ENCODE data around the gene DTX1.

Gene DTX1

GRCh38 chr12:113073586-113073985, 17.1 kb downstream of the DTX1 start:
- no peaks in the 10 kb centered on the region for H3K36me3 ChIP-seq (ENCODE audit: insufficient read depth)
- H3K9ac ChIP-seq: no peak overlapping the region
- no peak overlapping the region; the same call in 1 of the 2 replicates for H3K4me2 ChIP-seq
- TF ChIP-seq, protein P1, sequence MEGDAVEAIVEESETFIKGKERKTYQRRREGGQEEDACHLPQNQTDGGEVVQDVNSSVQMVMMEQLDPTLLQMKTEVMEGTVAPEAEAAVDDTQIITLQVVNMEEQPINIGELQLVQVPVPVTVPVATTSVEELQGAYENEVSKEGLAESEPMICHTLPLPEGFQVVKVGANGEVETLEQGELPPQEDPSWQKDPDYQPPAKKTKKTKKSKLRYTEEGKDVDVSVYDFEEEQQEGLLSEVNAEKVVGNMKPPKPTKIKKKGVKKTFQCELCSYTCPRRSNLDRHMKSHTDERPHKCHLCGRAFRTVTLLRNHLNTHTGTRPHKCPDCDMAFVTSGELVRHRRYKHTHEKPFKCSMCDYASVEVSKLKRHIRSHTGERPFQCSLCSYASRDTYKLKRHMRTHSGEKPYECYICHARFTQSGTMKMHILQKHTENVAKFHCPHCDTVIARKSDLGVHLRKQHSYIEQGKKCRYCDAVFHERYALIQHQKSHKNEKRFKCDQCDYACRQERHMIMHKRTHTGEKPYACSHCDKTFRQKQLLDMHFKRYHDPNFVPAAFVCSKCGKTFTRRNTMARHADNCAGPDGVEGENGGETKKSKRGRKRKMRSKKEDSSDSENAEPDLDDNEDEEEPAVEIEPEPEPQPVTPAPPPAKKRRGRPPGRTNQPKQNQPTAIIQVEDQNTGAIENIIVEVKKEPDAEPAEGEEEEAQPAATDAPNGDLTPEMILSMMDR (conservative IDR thresholded peaks at IDR 0.05; ENCODE audit: low read depth, low read length): no peak
- H3K4me3 ChIP-seq (IDR thresholded peaks at IDR 0.05; ENCODE audit: insufficient read depth, low read depth, low read length): no peak overlapping the region
- H3K27ac ChIP-seq: peak overlapping the region; percentile 89; the same call in 1 of the 2 replicates
- no peaks in the 10 kb centered on the region for H3K27me3 ChIP-seq (ENCODE audit: insufficient read depth, low read depth)
- no peaks in the 10 kb centered on the region for H3K79me2 ChIP-seq (ENCODE audit: insufficient read depth, low read depth)
- no peak overlapping the region for H2AFZ ChIP-seq (ENCODE audit: low read depth)
- H4K20me1 ChIP-seq (ENCODE audit: insufficient read depth): no peaks in the 10 kb centered on the region
- H3K4me1 ChIP-seq (ENCODE audit: low read depth, poor library complexity, severe bottlenecking): peaks cover 53% of the 10 kb centered on the region

DNA sequence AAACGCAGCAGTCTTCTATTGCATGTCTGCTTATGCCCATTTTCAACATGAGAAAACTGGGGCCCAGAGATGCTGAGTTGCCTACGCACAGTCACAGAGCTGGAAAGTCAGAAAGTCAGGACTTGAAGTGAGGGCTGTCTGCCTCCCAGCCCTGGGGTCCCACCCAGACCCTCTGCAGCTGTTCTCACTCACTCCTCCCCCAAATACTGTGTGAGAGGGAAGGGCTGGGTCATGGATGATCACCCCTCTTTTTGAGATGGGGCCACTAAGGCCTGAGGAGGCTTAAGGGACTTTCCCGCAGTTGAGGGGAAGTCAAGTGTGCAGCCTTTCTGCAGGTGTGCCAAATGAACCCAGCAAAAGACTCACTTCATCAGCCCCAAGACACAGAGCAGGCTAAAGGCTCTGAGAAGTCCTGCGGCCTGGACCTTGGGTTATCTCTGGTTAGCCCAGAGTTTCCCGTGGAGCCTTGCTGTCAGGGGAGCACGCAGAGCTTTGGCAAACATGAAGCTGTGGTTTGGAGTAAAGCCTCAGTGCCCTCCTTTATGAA, 18.7 kb downstream of the DTX1 start:
- no peak overlapping the region for H2AFZ ChIP-seq (ENCODE audit: low read depth)
- peak overlapping the region; percentile 36; the same call in 1 of the 2 replicates for H3K9ac ChIP-seq
- H3K27ac ChIP-seq: peak overlapping the region; percentile 89
- H3K27me3 ChIP-seq (ENCODE audit: insufficient read depth, low read depth): no peaks in the 10 kb centered on the region
- peak overlapping the region; percentile 73 for H3K4me2 ChIP-seq
- peaks cover 69% of the 10 kb centered on the region for H3K4me1 ChIP-seq (ENCODE audit: low read depth, poor library complexity, severe bottlenecking)
- TF ChIP-seq, protein P1 (conservative IDR thresholded peaks at IDR 0.05; ENCODE audit: low read depth, low read length): no peak
- H3K36me3 ChIP-seq (ENCODE audit: insufficient read depth): no peaks in the 10 kb centered on the region
- no peak overlapping the region for H3K4me3 ChIP-seq (IDR thresholded peaks at IDR 0.05; ENCODE audit: insufficient read depth, low read depth, low read length)
- H3K79me2 ChIP-seq (ENCODE audit: insufficient read depth, low read depth): no peaks in the 10 kb centered on the region
- H4K20me1 ChIP-seq (ENCODE audit: insufficient read depth): no peaks in the 10 kb centered on the region

- Histone ChIP-seq H3K4me3 (IDR thresholded peaks at IDR 0.05; ENCODE audit: insufficient read depth, low read depth, low read length) (no peak overlapping the region), H3K79me2 (ENCODE audit: insufficient read depth, low read depth) (no peaks in the 10 kb centered on the region), H3K27me3 (ENCODE audit: insufficient read depth, low read depth) (no peaks in the 10 kb centered on the region), H3K27ac (no peak overlapping the region), H3K4me1 (ENCODE audit: low read depth, poor library complexity, severe bottlenecking) (peaks cover 84% of the 10 kb centered on the region), H3K4me2 (no peak overlapping the region), H3K36me3 (ENCODE audit: insufficient read depth) (no peaks in the 10 kb centered on the region), H4K20me1 (ENCODE audit: insufficient read depth) (no peaks in the 10 kb centered on the region), H2AFZ (ENCODE audit: low read depth) (no peak overlapping the region), H3K9ac (no peak overlapping the region)
- TF ChIP-seq, protein P1 (conservative IDR thresholded peaks at IDR 0.05; ENCODE audit: low read depth, low read length): no peak
These were observed 20.7 kb downstream of the DTX1 start for GRCh38 chr12:113077057-113077858.

- Histone ChIP-seq H3K4me3 (IDR thresholded peaks at IDR 0.05; ENCODE audit: insufficient read depth, low read depth, low read length) (no peak overlapping the region), H3K9ac (no peak overlapping the region), H3K27ac (no peak overlapping the region), H3K36me3 (ENCODE audit: insufficient read depth) (no peaks in the 10 kb centered on the region), H4K20me1 (ENCODE audit: insufficient read depth) (no peaks in the 10 kb centered on the region), H3K27me3 (ENCODE audit: insufficient read depth, low read depth) (no peaks in the 10 kb centered on the region), H3K4me2 (no peak overlapping the region), H2AFZ (ENCODE audit: low read depth) (no peak overlapping the region), H3K79me2 (ENCODE audit: insufficient read depth, low read depth) (no peaks in the 10 kb centered on the region), H3K4me1 (ENCODE audit: low read depth, poor library complexity, severe bottlenecking) (peaks cover 87% of the 10 kb centered on the region)
- TF ChIP-seq, protein P1 (conservative IDR thresholded peaks at IDR 0.05; ENCODE audit: low read depth, low read length): no peak
These were observed 21.3 kb downstream of the DTX1 start for GRCh38 chr12:113077859-113078255.
